ENCODE results near the gene ITGA4.

DNA sequence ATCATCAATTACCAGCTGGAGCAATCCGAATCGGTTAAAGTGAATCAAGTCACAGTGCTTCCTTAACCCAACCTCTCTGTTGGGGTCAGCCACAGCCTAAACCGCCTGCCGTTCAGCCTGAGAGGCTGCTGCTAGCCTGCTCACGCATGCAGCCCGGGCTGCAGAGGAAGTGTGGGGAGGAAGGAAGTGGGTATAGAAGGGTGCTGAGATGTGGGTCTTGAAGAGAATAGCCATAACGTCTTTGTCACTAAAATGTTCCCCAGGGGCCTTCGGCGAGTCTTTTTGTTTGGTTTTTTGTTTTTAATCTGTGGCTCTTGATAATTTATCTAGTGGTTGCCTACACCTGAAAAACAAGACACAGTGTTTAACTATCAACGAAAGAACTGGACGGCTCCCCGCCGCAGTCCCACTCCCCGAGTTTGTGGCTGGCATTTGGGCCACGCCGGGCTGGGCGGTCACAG, 496 bp upstream of the ITGA4 start:
- no peak for TF ChIP-seq POLR2A (IDR thresholded peaks at IDR 0.05)
- peak in 1 of 6 experiments; percentile 3 for TF ChIP-seq CTCF (IDR thresholded peaks at IDR 0.05)

All from Peyer's patch (tissue), 4 donors.